Hepatocyte (in vitro differentiated cells): ENCODE data around the gene LIN28B. TPM values are rescaled to one million over a fixed set of nuclear protein-coding genes. Genes with fewer than 3 reads are reported as not detected.
A peak's percentile ranks its signal among the peaks of the same experiment; 100 is the strongest.

ENCODE experiments used
- DNase-seq: peaks from one replicate; pipeline ENCODE4 v3.0.0-alpha.2; 2016; ENCODE audit warnings: low spot score
- H2AFZ ChIP-seq: fragments of 200-600 bp; sonication (generic); 2 replicates; pipeline ENCODE4 v1.6.0; 2016; ENCODE audit warnings: antibody characterized with exemption, mild to moderate bottlenecking
- H3K27ac ChIP-seq: fragments of 200-600 bp; sonication (generic); 2 replicates; pipeline ENCODE4 v1.5.1; 2016; ENCODE audit warnings: mild to moderate bottlenecking
- H3K27me3 ChIP-seq: fragments of 200-600 bp; sonication (generic); 2 replicates; pipeline ENCODE4 v1.6.1; 2016
- H3K36me3 ChIP-seq: fragments of 200-600 bp; sonication (generic); replicated peaks from 2 replicates; pipeline ENCODE4 v1.5.1; 2016; ENCODE audit warnings: low read depth; ENCODE audit not compliant: insufficient read depth
- H3K4me1 ChIP-seq: fragments of 200-600 bp; sonication (generic); 2 replicates; pipeline ENCODE4 v1.5.1; 2016; ENCODE audit warnings: mild to moderate bottlenecking, moderate library complexity; ENCODE audit not compliant: insufficient read depth
- H3K4me2 ChIP-seq: fragments of 200-600 bp; sonication (generic); 2 replicates; pipeline ENCODE4 v1.6.0; 2016
- H3K4me3 ChIP-seq: fragments of 200-600 bp; sonication (generic); 2 replicates; pipeline ENCODE4 v1.5.1; 2016; ENCODE audit warnings: mild to moderate bottlenecking
- H3K79me2 ChIP-seq: fragments of 200-600 bp; sonication (generic); 2 replicates; pipeline ENCODE4 v1.6.0; 2017; ENCODE audit warnings: mild to moderate bottlenecking
- H3K9me2 ChIP-seq: fragments of 200-600 bp; sonication (generic); replicated peaks from 2 replicates; pipeline ENCODE4 v1.6.0; 2017; ENCODE audit warnings: mild to moderate bottlenecking; ENCODE audit not compliant: insufficient read depth
- H3K9me3 ChIP-seq: fragments of 200-600 bp; sonication (generic); 2 replicates; pipeline ENCODE4 v1.5.1; 2016; ENCODE audit warnings: low read depth, mild to moderate bottlenecking
- H4K20me1 ChIP-seq: fragments of 200-600 bp; sonication (generic); 2 replicates; pipeline ENCODE4 v1.6.0; 2016; ENCODE audit warnings: mild to moderate bottlenecking; ENCODE audit not compliant: insufficient read depth, poor library complexity, severe bottlenecking
- CTCF ChIP-seq: fragments of 200-600 bp; sonication (generic); IDR thresholded peaks from 2 replicates; pipeline ENCODE4 v1.5.1; 2016; ENCODE audit warnings: antibody characterized with exemption, mild to moderate bottlenecking; ENCODE audit not compliant: poor library complexity
- EZH2 ChIP-seq: fragments of 200-600 bp; sonication (generic); IDR thresholded peaks from 2 replicates; pipeline ENCODE4 v1.6.1; 2016; ENCODE audit warnings: antibody characterized with exemption, mild to moderate bottlenecking, borderline replicate concordance
- EZH2phosphoT487 ChIP-seq: fragments of 200-600 bp; sonication (generic); IDR thresholded peaks from one replicate; pipeline ENCODE4 v1.6.1; 2018; ENCODE audit warnings: antibody characterized with exemption, mild to moderate bottlenecking, low read depth, moderate library complexity; ENCODE audit not compliant: unreplicated experiment, severe bottlenecking
- WGBS: methylation state at CpG from one replicate; pipeline ENCODE4 v1.1.6; 2016; ENCODE audit warnings: low lambda C conversion rate; ENCODE audit errors: missing lambda C conversion rate; 5-methylcytosine and 5-hydroxymethylcytosine counted together
- polyA plus RNA-seq: library from polyadenylated mRNA; unstranded; fragments of >200 nt; fragmentation: Nextera tagmentation; extraction: Ambion mirVana; gene quantifications from 2 replicates; pipeline ENCODE4 v1.2.1, GENCODE V29; 2016
- total RNA-seq: library from RNA; depleted of rRNA; stranded (reverse); fragments of >200 nt; gene quantifications from 2 replicates; pipeline ENCODE4 v1.2.3, GENCODE V29; 2014

Gene LIN28B
- total and polyA plus RNA-seq, 2 experiments from 2014 or later: 1.8 to 8.9 TPM

DNA sequence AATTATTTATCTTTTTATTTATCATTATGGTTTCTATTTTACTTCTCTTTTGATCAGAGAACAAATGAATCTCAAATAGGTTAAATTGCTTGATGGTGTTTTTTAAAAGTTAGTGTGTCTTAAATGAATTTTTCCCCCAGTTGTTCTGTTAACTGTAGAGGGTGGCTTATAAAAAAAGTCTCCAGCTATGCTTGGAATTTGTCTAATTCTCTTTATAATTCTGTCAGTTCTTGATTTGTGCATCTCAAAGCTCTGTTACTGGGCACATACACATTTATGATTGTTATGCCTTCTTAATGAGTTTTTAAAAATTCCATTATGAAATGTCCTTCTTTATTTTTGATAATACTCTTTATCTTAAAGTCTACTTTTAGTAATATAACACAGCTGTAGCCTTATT, 58.0 kb downstream of the LIN28B start:
- no peaks in the 10 kb centered on the region for H4K20me1 ChIP-seq
- no peaks in the 10 kb centered on the region for H3K36me3 ChIP-seq
- no peaks in the 10 kb centered on the region for H3K9me3 ChIP-seq
- H2AFZ ChIP-seq: no peak overlapping the region
- peak overlapping the region; percentile 41 for H3K4me2 ChIP-seq
- peak overlapping the region; percentile 10 for H3K27ac ChIP-seq
- DNase-seq: no peak
- no peak overlapping the region for H3K4me3 ChIP-seq
- no peak for TF ChIP-seq CTCF
- TF ChIP-seq EZH2: no peak
- TF ChIP-seq EZH2phosphoT487: no peak
- H3K27me3 ChIP-seq: no peaks in the 10 kb centered on the region
- H3K79me2 ChIP-seq: peaks cover 8% of the 10 kb centered on the region
- H3K9me2 ChIP-seq: no peaks in the 10 kb centered on the region
- H3K4me1 ChIP-seq: no peaks in the 10 kb centered on the region

DNA sequence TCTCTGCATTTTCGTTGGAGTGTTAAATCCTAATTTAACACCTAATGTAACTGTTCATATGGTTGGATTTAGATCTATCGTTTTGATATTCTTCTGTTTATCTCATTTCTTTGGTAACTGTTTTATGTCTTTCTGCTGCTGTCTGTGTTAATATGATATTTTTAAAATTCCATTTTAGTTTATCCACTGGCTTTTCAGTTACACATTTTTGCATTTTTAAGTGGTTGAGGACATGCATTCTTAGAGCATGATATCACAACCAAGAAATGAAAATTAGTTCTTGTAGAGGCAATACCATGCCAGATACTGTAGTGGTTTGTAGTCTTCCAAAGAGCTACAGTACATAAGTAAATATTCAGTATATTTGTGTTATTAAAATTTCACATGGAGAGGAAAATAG, 58.6 kb downstream of the LIN28B start:
- H3K27me3 ChIP-seq: no peaks in the 10 kb centered on the region
- no peaks in the 10 kb centered on the region for H3K9me2 ChIP-seq
- H2AFZ ChIP-seq: no peak overlapping the region
- TF ChIP-seq EZH2 (no peak), CTCF (no peak), EZH2phosphoT487 (no peak)
- no peak for DNase-seq
- no peaks in the 10 kb centered on the region for H4K20me1 ChIP-seq
- peak overlapping the region; percentile 41 for H3K4me2 ChIP-seq
- H3K79me2 ChIP-seq: peaks cover 8% of the 10 kb centered on the region
- H3K4me3 ChIP-seq: no peak overlapping the region
- H3K9me3 ChIP-seq: no peaks in the 10 kb centered on the region
- WGBS: 60% methylated on average over 2 of the region's 2 CpGs
- no peaks in the 10 kb centered on the region for H3K36me3 ChIP-seq
- no peaks in the 10 kb centered on the region for H3K4me1 ChIP-seq
- H3K27ac ChIP-seq: peak overlapping the region; percentile 10

GRCh38 chr6:105019285-105019684, 62.4 kb downstream of the LIN28B start:
- no peak overlapping the region for H2AFZ ChIP-seq
- H3K27ac ChIP-seq: no peak overlapping the region
- no peaks in the 10 kb centered on the region for H3K9me2 ChIP-seq
- H3K27me3 ChIP-seq: no peaks in the 10 kb centered on the region
- H3K4me3 ChIP-seq: no peak overlapping the region
- H3K4me2 ChIP-seq: no peak overlapping the region
- TF ChIP-seq EZH2phosphoT487: no peak
- TF ChIP-seq EZH2: no peak
- no peak for TF ChIP-seq CTCF
- no peaks in the 10 kb centered on the region for H3K4me1 ChIP-seq
- 95% methylated on average over 2 of the region's 2 CpGs for WGBS
- DNase-seq: no peak
- no peaks in the 10 kb centered on the region for H4K20me1 ChIP-seq
- no peaks in the 10 kb centered on the region for H3K9me3 ChIP-seq
- H3K36me3 ChIP-seq: no peaks in the 10 kb centered on the region
- H3K79me2 ChIP-seq: peaks cover 13% of the 10 kb centered on the region

DNA sequence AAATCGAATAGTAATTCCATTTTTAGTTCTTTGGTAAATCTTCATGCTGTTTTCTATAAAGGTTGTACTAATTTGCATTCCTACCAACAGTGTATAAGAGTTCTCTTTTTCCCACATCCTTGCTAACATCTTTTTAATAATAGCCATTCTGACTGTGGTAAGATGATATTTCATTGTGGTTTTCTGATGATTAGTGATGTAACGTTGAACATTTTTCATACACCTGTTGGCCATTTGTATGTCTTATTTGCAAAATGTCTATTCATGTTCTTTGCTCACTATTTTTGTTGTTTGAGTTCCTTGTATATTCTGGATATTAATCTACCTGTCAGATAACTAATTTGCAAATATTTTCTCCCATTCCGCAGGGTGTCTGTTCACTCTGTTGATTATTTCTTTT, 64.5 kb downstream of the LIN28B start:
- no peaks in the 10 kb centered on the region for H3K9me3 ChIP-seq
- TF ChIP-seq EZH2 (no peak), EZH2phosphoT487 (no peak), CTCF (no peak)

More for the DNA sequence above, 64.5 kb downstream of the LIN28B start:
- H4K20me1 ChIP-seq: no peaks in the 10 kb centered on the region
- H2AFZ ChIP-seq: no peak overlapping the region
- no peak overlapping the region for H3K4me2 ChIP-seq
- no peaks in the 10 kb centered on the region for H3K27me3 ChIP-seq
- H3K79me2 ChIP-seq: peaks cover 13% of the 10 kb centered on the region
- H3K36me3 ChIP-seq: no peaks in the 10 kb centered on the region
- WGBS: 63% methylated on average over 3 of the region's 3 CpGs
- H3K4me1 ChIP-seq: no peaks in the 10 kb centered on the region
- H3K9me2 ChIP-seq: no peaks in the 10 kb centered on the region
- no peak overlapping the region for H3K27ac ChIP-seq
- no peak overlapping the region for H3K4me3 ChIP-seq
- no peak for DNase-seq
